HAP-1 (cell line): ENCODE data around the gene SAMD8.
"Not testable (repeated sequence)": the region's sequence is repeated elsewhere in the genome, so short reads cannot be mapped to it uniquely, and the experiment has no call there.

Experiments
- DNase-seq, 2 experiments: peaks; one replicate each; pipeline ENCODE4 v3.0.0-alpha.2; 2016 to 2020; ENCODE audit warnings: low spot score in 2 of 2
- H3K27me3 ChIP-seq: fragments of 250-450 bp; sonication (Bioruptor Pico); 2 replicates; pipeline ENCODE4 v1.5.1; 2020; ENCODE audit warnings: low read depth, mild to moderate bottlenecking, moderate library complexity
- H3K36me3 ChIP-seq: fragments of 250-450 bp; sonication (Bioruptor Pico); replicated peaks from 2 replicates; pipeline ENCODE4 v1.5.1; 2020; ENCODE audit warnings: mild to moderate bottlenecking
- H3K4me1 ChIP-seq: fragments of 250-450 bp; sonication (Bioruptor Pico); 2 replicates; pipeline ENCODE4 v1.5.1; 2020; ENCODE audit warnings: mild to moderate bottlenecking
- H3K4me3 ChIP-seq: fragments of 250-450 bp; sonication (Bioruptor Pico); 2 replicates; pipeline ENCODE4 v1.5.1; 2020; ENCODE audit warnings: mild to moderate bottlenecking, moderate library complexity
- H3K9me3 ChIP-seq: fragments of 250-450 bp; sonication (Bioruptor Pico); 2 replicates; pipeline ENCODE4 v1.5.1; 2020; ENCODE audit warnings: mild to moderate bottlenecking, moderate library complexity
- in situ Hi-C: fragments of 300-500 bp; cut with MboI; formaldehyde crosslinking; loops from 3 replicates; pipeline ENCODE4 v1.14.3; 2020; ENCODE audit warnings: low sequenced_read_pairs, inconsistent platforms, mixed read lengths

SAMD8 gene

DNA sequence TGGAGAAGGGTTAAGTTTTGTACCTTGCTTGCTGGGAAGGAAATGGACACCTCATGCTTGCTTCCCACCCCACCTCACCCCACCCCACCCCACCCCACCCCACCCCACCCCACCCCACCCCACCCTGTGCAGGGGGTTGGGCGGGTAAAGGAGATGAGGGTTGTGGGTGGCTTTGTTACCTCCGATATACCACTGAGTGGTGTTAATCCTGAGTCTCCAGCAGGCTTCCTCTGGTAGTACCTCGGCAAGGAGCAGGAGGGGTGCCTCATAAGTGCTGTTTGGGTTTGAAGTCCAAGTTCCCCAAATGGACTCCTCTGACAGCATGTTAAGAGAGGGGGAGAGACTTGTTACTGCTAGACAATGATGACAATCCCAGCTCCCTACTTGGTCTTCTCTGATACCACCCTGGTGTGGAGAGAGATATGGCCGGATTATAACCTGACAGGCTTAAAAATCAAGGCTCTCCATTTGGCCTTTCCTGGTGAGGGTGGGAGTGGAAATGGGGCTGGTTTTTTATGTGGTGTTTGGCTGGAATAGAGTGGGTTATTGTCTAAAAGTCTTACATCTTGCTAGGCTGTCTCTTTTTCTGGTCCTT is 11.7 kb downstream of the SAMD8 start:
- H3K36me3 ChIP-seq: no peaks in the 10 kb centered on the region
- H3K4me3 ChIP-seq: no peak overlapping the region
- no peaks in the 10 kb centered on the region for H3K27me3 ChIP-seq
- no peaks in the 10 kb centered on the region for H3K9me3 ChIP-seq
- no peak for DNase-seq
- H3K4me1 ChIP-seq: peaks cover 7% of the 10 kb centered on the region; the same call in 1 of the 2 replicates
- in situ Hi-C loops: no loop called here

DNA sequence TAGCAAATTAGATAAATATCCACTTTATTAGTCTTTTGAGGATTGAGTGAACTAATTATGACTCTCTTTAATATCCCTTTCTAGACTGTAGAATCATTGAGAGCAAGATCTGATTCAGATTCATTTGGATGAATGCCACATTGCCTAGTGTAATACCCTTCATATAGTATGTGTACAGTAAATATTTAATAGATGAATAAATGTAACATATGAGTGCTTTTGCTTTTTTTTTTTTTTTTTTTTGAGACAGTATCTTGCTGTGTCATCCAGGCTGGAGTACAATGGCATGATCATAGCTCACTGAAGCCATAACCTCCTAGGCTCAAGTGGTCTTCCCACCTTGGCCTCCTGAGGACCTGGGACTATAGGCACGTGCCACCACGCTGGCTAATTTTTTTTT is 14.8 kb downstream of the SAMD8 start:
- in situ Hi-C loops: no loop called here
- Histone ChIP-seq H3K4me1 (peaks cover 7% of the 10 kb centered on the region; the same call in 1 of the 2 replicates), H3K27me3 (no peaks in the 10 kb centered on the region; the same call in 1 of the 2 replicates), H3K4me3 (no peak overlapping the region), H3K36me3 (no peaks in the 10 kb centered on the region), H3K9me3 (no peaks in the 10 kb centered on the region)
- no peak for DNase-seq

DNA sequence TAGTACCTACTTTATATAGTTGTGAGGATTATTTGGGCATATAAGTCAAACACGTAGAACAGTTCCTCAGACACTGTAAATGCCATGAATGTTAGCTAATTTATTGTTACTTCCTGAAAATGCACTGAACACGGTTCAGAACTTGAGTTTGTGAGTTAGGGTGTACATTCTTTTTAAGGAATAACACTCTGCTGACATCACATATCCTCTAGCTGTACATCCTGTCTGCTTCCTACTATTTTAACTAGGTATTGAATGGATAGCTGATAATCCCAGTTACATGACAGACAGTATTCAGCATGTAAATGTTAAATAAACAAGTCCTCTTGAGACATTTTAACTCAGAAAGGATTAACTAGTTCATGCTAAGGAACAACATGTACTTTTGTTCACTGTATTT is 16.0 kb downstream of the SAMD8 start:
- in situ Hi-C loops: no loop called here
- DNase-seq: peak in 1 of 2 experiments; percentile 86

DNA sequence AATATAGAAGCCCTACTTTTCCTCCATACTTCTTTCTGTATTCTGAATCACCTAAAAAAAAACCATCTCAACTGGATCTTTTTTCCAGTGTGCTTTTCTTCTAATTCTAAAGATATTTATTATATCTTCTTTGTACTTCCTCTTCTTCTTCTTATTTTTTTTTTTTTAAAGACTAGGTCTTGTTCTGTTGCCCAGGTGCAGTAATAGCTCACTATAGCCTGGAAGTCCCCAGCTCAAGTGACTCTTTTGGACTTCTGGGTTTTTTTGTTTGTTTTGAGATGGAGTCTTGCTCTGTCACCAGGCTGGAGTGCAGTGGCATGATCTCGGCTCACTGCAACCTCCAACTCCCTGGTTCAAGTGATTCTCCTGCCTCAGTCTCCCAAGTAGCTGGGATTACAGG is 17.5 kb downstream of the SAMD8 start:
- in situ Hi-C loops, DNase-seq, H3K9me3 ChIP-seq, H3K36me3 ChIP-seq, H3K27me3 ChIP-seq, H3K4me3 ChIP-seq, H3K4me1 ChIP-seq: not testable (repeated sequence)

More for the DNA sequence above, 16.0 kb downstream of the SAMD8 start:
- Histone ChIP-seq H3K36me3 (no peaks in the 10 kb centered on the region), H3K27me3 (no peaks in the 10 kb centered on the region; the same call in 1 of the 2 replicates), H3K9me3 (no peaks in the 10 kb centered on the region), H3K4me3 (no peak overlapping the region), H3K4me1 (peaks cover 7% of the 10 kb centered on the region; the same call in 1 of the 2 replicates)

DNA sequence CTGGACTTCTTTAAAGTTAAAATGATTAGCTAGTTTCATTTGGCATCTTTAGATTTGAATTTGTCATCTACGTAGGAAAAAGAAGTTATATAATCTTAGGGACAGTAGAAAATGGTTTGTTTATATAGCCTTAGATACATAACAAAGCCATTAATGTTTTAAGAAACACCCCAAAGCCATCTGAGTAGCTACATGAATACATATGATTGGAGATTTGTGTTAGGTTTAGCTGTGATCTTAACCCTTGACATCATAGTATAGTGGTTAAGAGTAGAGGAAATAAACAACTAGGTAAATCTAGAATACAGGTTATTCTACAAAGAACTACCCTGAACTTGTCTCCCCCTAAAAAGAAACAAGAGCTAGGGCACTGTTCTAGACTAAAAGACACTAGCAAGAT is 18.1 kb downstream of the SAMD8 start:
- Histone ChIP-seq H3K27me3 (no peaks in the 10 kb centered on the region; the same call in 1 of the 2 replicates), H3K4me1 (peaks cover 7% of the 10 kb centered on the region; the same call in 1 of the 2 replicates), H3K36me3 (no peaks in the 10 kb centered on the region), H3K4me3 (no peak overlapping the region), H3K9me3 (no peaks in the 10 kb centered on the region)
- DNase-seq: no peak
- in situ Hi-C loops: no loop called here

DNA sequence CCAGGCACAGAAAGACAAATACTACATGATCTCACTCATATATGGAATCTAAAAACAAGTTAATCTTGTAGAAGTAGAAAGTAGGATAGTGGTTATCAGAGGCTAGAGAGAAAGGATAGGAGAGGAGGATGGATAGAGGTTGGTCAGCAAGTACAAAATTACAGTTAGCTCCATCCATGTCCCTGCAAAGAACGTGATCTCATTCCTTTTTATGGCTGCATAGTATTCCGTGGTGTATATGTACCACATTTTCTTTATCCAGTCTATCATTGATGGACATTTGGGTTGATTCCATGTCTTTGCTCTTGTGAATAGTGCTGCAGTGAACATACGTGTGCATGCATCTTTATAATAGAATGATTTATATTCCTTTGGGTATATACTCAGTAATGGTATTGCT is 22.2 kb downstream of the SAMD8 start:
- H3K4me1 ChIP-seq, H3K27me3 ChIP-seq, in situ Hi-C loops, H3K4me3 ChIP-seq, H3K36me3 ChIP-seq, DNase-seq, H3K9me3 ChIP-seq: not testable (repeated sequence)

DNA sequence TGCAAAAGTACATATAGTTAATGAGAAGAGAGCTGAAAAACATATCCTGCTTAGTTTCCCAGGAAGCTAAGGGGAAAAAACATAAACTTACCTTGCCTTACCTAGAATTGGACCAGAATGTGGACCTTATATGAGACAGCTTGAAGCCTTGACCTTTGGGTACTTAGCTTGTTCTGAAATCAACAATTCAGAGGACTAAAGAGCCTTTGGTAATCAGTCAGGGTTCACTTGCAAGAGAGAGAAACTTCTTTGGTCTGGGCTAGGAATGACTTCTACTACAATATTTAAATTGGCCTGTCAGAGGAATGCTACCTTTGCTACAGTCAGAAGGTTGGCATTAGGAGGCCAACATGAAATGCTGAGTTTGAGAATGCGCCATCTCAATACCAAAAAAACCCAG is 24.9 kb downstream of the SAMD8 start:
- DNase-seq: no peak
- Histone ChIP-seq H3K27me3 (no peaks in the 10 kb centered on the region), H3K4me1 (peaks cover 7% of the 10 kb centered on the region; the same call in 1 of the 2 replicates), H3K4me3 (no peak overlapping the region), H3K36me3 (no peaks in the 10 kb centered on the region), H3K9me3 (no peaks in the 10 kb centered on the region)
- in situ Hi-C loops: no loop called here

DNA sequence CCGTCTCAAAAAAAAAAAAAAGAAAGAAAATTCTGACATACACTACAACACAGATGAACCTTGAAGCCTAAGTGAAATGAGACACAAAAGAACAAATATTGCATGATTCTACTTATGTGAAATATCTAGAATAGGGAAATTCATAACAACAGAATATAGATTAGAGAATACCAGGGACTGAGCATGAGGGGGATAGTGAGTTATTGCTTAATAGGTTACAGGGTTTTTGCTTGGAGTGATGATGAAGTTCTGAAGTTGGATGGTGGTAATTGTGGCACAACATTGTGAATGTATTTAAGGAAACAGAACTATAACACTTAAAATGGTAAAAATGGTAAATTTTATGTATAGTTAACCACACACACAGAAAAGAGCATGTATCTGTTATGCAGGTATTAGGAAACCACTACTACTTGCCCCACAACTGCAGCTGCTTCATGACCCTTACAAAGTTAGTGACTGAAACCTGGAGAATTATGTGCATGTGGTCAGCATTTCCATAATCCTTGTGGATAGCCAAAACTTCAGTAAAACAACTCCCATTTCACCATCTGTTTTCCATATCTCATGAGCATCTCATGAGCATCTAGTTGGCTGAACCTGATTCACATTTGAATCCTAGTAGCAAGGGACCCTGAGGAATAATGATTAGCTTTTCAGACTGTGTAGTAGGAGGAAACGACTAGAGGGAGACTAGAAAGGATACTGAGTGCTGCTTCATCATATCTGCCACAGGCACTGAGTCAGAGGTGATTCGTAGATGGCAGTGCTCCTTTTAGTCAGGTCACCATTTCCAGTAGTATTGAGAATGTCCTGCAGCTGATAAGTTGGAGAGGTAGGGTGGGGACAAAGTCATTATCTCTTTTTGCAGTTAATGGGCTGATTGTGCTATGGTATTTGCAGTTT is 26.3 kb downstream of the SAMD8 start:
- Histone ChIP-seq H3K4me1 (peaks cover 7% of the 10 kb centered on the region; the same call in 1 of the 2 replicates), H3K36me3 (no peaks in the 10 kb centered on the region), H3K9me3 (no peaks in the 10 kb centered on the region), H3K27me3 (no peaks in the 10 kb centered on the region), H3K4me3 (no peak overlapping the region)
- no peak for DNase-seq
- in situ Hi-C loops: no loop called here

DNA sequence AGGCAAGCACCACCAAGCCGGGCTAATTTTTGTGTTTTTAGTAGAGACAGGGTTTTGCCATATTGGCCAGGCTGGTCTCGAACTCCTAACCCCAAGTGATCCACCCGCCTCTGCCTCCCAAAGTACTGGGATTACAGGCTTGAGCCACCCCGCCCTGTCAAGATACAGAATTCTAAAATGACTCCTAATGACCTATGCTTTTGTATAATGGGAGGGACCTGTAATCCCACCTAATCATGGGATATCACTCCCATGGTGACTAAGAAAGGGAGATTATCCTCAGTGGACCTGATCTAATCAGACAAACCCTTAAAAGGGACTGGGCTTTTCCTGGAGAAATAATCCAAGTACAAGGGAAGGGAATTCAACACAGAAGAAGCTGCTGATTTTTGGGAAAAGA is 28.8 kb downstream of the SAMD8 start:
- no peaks in the 10 kb centered on the region for H3K27me3 ChIP-seq
- H3K36me3 ChIP-seq: no peaks in the 10 kb centered on the region
- peak in 1 of 2 experiments; percentile 6 for DNase-seq
- H3K9me3 ChIP-seq: no peaks in the 10 kb centered on the region
- H3K4me3 ChIP-seq: no peak overlapping the region
- in situ Hi-C loops: no loop called here
- H3K4me1 ChIP-seq: peaks cover 7% of the 10 kb centered on the region; the same call in 1 of the 2 replicates

DNA sequence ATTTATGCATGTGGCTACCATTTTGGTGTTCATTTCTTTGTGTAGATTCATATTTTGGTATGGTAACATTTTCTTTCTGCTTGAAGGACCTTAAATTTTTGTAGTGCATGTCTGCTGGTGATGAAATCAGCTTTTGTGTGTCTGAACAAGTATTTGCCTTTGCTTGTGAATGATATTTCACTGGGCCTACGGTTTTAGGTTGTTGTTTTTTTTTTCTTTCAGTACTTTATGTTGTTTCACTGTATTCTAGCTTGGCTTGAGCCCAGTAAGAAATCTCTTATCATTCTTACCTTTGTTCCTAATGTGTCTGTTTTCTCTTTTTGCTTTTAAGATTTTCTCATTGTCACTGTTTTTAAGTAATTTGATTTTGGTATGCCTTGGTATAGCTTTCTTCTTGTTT is 31.9 kb downstream of the SAMD8 start:
- no peak overlapping the region for H3K4me3 ChIP-seq
- in situ Hi-C loops: no loop called here
- H3K9me3 ChIP-seq: no peaks in the 10 kb centered on the region
- H3K36me3 ChIP-seq: no peaks in the 10 kb centered on the region
- no peak for DNase-seq
- H3K27me3 ChIP-seq: no peaks in the 10 kb centered on the region
- H3K4me1 ChIP-seq: peaks cover 7% of the 10 kb centered on the region; the same call in 1 of the 2 replicates

DNA sequence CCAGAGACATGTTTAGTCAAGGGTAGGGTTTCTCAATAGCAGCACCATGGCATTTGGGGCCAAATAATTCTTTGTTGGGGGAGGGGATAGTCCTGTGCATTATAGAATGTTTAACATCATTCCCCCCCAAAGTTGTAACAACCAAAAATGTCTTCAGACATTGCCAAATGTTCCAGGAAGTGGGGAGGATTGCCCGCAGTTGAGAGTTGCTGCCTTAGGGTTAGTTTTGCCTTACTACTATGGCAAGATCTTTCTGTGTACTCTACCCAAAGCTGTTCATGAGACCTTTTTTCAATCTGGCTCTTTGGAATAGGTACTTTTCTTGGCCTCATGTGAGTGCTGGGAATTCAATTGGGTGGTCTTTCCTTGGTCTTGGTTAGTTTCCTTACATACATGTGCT is 34.1 kb downstream of the SAMD8 start:
- Histone ChIP-seq H3K9me3 (no peaks in the 10 kb centered on the region), H3K4me1 (no peaks in the 10 kb centered on the region; the same call in 1 of the 2 replicates), H3K4me3 (no peak overlapping the region), H3K36me3 (0 out of 2 replicates have a peak, but pooled peaks cover 2% of the 10 kb centered on the region), H3K27me3 (no peaks in the 10 kb centered on the region)
- DNase-seq: no peak
- in situ Hi-C loops: no loop called here

DNA sequence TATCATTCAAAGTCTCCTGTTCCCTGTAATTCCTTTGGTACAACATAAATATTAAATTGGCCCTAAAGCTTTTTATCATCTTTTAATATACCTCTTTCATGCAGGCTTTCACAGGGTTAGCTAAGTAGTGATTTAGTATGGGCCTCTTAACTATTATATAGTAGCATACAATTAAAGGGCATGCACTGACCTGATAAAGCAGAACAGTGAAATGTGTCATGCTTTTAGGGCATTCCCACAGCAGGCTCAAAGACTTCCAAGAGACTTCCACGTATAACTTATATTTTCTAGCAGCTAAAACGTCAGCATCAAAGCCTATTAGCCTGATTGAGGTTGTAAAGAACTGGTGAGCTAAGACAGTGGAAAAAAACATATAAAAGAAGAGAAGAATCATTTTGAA is 35.3 kb downstream of the SAMD8 start:
- H3K9me3 ChIP-seq: no peaks in the 10 kb centered on the region
- H3K4me3 ChIP-seq: no peak overlapping the region
- in situ Hi-C loops: no loop called here
- no peaks in the 10 kb centered on the region for H3K27me3 ChIP-seq
- 0 out of 2 replicates have a peak, but pooled peaks cover 6% of the 10 kb centered on the region for H3K36me3 ChIP-seq
- no peaks in the 10 kb centered on the region; the same call in 1 of the 2 replicates for H3K4me1 ChIP-seq
- DNase-seq: no peak

DNA sequence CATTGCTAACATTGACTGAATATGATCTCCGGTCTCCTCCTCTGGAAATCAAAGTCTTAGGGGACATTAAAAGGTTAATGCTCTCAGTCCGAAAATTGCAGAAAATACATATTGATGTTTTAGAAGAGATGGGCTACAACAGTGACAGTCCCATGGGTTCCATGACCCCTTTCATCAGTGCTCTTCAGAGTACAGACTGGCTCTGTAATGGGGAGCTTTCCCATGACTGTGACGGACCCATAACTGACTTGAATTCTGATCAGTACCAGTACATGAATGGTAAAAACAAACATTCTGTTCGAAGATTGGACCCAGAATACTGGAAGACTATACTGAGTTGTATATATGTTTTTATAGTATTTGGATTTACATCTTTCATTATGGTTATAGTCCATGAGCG is 39.2 kb downstream of the SAMD8 start:
- Histone ChIP-seq H3K27me3 (no peaks in the 10 kb centered on the region), H3K4me1 (no peaks in the 10 kb centered on the region), H3K9me3 (no peaks in the 10 kb centered on the region), H3K36me3 (0 out of 2 replicates have a peak, but pooled peaks cover 6% of the 10 kb centered on the region), H3K4me3 (no peak overlapping the region)
- in situ Hi-C loops: no loop called here
- DNase-seq: no peak

DNA sequence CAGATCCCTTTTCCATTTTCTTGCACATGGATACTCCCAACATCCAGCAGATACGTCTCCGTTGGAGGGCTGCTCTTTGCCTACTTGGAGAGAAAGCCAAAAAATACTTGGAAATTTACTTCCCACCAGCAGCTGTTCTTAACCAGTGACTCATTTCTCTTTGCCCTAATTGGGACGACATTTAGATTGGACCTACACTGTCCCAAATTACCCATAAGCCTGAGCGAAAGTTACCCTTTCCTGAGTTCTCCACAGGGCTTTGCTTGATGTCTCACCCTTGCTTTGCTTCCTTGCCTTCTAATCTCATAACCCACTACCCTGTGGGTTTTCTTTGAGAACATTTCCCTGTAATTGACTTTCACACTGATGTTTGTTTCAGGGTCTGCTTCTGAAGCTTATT is 48.1 kb downstream of the SAMD8 start:
- no peak for DNase-seq
- Histone ChIP-seq H3K9me3 (no peaks in the 10 kb centered on the region), H3K4me3 (no peak overlapping the region), H3K4me1 (no peaks in the 10 kb centered on the region), H3K36me3 (no peaks in the 10 kb centered on the region), H3K27me3 (no peaks in the 10 kb centered on the region)
- in situ Hi-C loops: no loop called here
